Stimulated activated CD8-positive, alpha-beta memory T cell treated with anti-CD3 and anti-CD28 coated beads, Interleukin-4, amount 100 ng/mL, for 1 hour (primary cell): ENCODE data around the gene HSPA1A.

Source experiments
- DNase-seq, 2 donors: peaks; one replicate each; pipeline ENCODE4 v3.0.0-alpha.2; 2020; ENCODE audit warnings: low read depth in 2 of 2, low spot score in 1 of 2

Gene HSPA1A

GRCh38 chr6:31815025-31815838, at the start of gene HSPA1A, which contains the start of gene HSPA1L:
TSS of gene HSPA1A (plus strand) at chr6:31815543. CDS start at chr6:31815757, 214 bp downstream.
TSS of gene HSPA1L (minus strand) at chr6:31815283. CDS start at chr6:31811972, 3,311 bp downstream.
- peak; percentile 40 to 53 for DNase-seq

- no peak for DNase-seq
Measured at GRCh38 chr6:31765559-31765909, 49.8 kb upstream of the HSPA1A start.

- DNase-seq: no peak
Measured at GRCh38 chr6:31765910-31766794, 49.2 kb upstream of the HSPA1A start.

DNA sequence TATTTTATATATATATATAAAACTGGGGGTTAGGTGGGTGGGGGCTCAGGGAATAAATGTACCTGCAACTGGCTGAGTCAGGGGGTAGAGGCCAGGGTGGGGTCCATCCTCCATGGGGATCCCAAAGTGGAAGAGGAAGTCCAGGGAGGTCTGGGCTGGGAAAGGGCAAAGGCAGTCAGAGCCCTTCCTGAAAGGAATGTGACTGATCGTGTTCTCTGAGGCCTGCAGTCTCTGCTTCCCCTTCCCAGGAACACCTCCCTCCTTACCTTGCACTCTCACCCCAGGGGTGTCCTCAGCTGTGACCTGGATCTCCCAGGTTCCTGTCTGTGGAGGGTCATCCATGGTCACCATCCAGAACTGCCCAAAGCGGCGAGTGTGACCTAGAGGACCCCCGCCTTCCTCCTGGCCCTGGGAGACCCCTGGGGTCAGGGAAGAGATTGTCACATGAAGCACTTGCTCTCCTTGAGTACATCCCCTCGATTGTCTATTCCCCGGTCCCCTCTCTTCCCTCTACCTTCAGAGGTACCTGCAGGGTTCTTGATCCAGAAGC, 48.2 kb upstream of the HSPA1A start:
- DNase-seq: no peak

DNA sequence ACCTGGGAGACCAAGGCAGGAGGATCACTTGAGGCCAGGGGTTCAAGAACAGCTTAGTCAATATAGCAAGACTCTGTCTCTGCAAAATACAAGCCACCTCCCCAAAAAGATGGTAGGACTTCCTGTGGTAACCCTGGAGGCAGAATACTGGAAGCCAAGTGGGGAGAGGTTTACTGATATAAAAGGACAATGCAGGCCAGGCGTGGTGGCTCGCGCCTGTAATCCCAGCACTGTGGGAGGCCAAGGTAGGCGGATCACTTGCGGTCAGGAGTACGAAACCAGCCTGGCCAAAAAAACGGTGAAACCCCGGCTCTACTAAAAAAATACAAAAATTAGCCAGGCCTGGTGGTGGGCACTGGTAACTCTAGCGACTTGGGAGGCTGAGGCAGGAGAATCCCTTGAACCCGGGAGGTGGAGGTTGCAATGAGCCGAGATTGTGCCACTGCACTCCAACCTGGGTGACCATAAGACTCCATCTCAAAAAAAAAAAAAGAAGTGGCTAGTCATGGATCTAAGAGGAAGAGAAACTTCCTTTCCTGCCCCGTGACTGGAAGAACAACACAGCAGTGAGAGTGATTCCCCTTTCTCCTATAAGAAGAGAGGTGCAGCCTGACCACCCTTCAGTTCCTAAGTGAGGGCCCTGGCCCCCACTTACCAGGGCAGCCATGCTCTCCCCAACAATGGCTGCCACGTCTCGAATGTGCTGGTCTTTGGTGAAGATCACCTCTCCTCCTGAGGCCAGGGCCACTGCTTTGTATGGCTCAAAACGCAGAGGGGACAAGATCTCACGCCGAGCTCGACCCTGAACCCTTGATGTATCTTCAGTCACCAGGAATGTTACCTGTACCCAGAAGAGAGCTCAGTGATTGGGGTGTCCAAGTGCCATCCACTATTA, 46.7 kb upstream of the HSPA1A start:
- no peak for DNase-seq

GRCh38 chr6:31769684-31770371, 45.5 kb upstream of the HSPA1A start:
- peak; percentile 57 to 67 for DNase-seq

- DNase-seq: no peak
Measured at GRCh38 chr6:31770860-31771259, 44.5 kb upstream of the HSPA1A start.

GRCh38 chr6:31771992-31772358, 43.4 kb upstream of the HSPA1A start:
- no peak for DNase-seq

GRCh38 chr6:31775184-31775583, 40.2 kb upstream of the HSPA1A start:
- no peak for DNase-seq

DNA sequence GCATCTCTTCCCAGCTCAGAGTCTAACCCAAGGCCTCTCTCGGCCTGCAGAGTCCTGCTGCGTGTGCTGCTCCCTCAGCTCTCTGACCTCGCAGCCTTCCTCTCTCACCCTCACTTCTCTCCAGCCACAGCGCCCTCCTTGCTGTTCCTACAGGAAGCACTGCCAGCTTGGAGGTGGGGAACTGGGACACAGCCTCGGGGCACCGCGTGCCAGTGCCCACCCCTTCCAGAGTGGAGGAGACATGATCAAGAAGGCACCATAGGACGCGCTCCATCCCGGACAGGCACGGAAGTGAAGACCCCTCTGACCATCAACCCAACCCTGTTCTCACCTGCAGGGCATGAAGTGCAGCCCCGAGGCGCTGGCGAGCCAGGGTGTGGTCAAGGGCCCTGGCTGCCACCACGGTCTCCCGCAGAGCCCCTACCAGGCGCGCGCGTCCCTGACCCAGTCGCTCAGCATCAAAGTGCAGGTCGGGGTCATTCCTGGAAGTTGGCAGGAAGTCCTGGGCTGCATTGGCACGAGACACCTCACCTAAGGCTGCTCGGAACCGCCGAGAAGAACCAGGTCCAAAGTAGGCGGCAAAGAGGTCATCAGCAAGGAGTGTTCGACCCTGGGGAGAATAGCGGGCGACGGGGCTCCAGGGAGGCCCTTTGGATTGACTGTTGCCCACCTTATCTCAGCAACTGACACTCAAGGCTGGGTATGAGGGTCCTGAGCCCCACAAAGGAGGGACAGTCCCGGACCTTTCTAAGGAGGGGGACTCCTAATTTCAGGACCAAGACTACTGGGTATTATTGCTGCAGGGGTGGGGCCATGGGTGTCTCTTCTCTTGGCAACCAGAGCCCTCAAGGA, 39.5 kb upstream of the HSPA1A start:
- no peak for DNase-seq

DNA sequence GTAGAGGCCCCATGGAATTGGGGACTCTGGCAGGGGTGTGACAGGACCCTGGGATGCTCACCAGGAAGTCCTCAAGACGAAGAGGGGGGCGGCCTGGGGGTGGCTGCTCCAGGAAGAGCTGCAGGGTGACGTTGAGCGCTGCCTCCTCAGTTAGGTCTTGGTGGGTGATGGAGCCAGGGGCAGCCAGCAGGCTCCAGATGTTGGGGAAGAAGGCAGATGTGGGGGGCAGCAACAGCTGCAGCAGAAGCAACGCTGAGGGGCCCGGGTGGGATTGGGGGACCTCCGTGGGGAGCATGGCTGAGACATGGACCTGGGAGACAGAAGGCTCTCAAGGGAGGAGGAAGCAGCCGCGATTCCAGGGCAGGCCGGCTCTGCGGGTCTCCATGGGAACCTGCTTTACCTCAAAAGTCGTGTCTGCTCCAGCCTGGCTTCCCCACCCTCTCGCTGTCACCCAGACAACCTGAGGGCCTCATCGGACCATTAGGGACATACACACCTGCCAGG, 38.8 kb upstream of the HSPA1A start:
- no peak for DNase-seq

DNA sequence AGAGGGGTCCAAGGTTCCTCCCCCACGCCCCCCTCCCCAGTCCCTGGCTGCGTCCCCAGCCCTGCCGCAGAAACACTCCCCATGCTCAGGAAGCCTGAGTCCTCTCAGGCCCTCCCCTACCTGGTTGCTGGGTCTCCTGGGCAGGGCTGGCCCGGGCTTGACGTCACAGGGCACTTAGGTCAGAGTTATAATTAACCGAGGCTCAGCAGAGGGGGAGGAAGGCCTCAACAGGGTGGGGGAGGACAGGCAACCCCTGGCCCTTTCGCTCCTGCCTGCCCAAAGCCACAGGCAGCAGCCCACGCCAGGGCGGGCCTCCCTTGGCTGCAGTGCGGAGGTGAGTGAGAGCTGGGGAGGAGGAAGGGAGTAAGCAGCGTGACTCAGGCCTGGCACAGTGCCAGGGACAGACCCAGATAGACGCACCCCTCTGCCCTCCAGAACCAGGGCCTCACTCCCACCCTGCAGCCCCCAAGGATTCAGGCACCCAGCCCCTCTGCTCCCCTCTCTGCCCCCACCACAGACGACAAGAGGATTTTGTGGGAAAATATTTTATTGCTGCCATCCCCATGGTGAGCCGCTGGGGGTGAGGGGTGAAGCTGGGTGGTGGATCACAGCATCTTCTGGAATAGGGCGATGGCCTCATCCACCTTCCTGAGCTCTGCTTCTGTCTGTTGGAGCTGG, 38.2 kb upstream of the HSPA1A start, which contains the start of gene VWA7:
TSS of gene VWA7 (minus strand) at position 340 of the 678 bp plus-strand sequence. CDS start 549 bp downstream, outside the sequence.
- peak in 1 of 2 donors; percentile 31 for DNase-seq

- no peak for DNase-seq
Measured at GRCh38 chr6:31777667-31778050, 37.7 kb upstream of the HSPA1A start.

DNA sequence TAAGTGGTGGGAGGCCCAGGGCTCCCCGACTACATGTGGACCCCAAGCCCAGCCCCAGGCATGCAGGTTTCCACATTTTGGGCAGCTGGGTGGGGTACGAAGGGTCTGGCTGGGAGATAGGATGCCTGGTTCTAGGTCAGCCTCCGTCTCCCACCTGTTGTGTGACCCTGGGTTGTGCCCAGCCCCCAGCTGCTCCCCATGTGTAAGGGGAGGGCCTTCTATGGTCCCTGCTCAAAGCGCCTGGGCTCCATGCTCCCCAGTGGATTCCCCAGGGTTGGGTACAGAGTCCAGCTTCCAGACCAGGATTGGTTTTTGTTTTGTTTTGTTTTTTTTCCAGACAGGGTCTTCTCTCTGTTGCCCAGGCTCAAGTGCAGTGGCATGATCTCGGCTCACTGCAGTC, 37.1 kb upstream of the HSPA1A start:
- DNase-seq: no peak

DNA sequence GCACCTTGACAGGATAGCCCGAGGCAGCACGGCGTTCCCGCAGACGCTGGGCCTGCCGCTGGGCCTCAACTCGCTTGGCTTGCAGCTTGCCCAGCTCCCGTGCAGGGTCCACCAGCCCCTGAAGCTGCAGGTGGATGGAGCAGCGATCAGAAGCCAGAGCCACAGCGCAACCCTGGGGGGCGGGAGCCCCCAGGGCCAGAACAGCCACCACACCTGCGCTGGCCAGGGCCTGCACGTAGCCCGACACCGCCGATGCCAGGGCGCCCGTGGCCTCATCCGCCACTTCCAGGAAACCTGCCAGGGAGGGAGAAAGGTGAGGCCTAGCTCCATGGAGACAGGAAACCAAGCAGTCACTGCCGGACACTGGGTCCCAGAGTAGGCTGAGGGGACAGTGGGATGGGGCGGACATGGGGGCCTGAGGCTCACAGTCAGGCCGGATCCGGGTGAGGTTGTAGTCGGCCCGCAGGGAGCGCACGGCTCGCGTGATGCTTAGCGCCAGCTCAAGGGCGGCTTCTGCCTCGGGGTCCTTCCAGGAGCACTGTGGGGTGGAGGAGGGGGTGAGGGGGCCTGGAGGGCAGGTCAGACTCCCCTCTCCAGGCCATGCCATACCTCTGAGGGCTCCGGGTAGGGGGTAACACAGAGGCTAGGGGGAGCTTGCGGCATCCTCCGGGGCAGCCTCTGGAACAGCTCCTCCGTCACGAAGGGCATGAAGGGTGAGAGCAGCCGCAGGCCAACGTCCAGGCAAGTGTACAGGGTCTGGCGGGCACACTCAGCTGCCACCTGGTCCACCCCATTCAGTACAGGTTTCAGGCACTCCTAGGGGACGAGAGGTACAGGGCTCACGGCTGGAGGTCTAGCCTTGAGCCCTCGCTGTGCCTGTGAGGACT, 36.1 kb upstream of the HSPA1A start:
- no peak for DNase-seq

DNA sequence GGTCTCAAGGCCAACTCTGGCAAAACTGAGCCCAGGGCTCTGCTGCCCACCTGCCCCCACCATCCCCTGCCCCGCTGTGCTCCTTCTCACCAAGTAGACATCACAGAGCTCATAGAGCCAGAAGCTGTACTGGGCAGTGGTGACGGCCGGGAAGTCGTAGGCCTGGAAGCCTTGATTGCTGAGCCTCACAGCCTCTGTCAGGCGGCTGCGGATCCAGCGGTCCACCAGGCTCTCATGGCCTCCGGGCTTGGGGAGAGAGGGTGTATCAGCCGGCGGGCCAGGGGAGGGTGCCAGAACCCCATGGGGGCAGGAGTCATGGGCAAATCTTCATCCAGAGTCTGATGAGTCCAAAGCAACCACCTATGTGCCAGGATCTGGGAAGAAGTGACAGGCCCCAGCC, 35.4 kb upstream of the HSPA1A start:
- no peak for DNase-seq

DNA sequence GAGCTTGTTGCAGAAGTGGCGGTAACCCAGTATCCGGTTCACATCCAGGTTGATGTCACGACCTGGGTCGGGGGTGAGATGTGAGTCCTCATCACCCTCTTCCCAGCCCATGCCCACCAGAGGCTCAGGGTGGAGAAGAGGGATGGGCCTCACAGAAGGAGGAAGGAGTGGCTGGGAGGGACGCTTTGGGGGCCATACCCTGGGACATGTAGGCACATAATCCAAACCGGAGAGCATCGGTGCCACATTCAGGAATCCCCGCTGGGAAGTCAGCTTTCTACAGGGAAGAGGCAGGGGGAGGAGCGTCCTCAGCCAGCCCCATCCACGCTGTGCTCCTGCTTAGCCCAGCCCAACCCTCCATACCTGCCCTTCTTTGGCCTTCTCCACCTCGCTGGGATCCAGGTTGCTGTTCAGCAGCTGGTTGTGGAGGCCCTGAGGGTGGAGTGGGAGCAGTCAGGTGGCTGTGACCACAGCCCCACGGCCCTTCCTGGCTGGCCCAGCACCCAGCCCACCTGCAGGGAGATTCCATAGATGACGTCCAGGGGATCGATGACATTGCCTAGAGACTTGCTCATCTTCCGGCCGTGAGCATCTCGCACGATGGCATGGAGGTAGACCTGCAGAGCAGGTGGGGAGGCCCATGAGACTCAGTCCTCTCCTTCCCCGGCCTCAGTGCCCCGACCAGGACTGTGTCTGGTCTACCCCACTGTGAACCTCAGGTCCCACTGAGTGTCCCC, 34.7 kb upstream of the HSPA1A start:
- no peak for DNase-seq
